Measurements from ENCODE around the gene PLSCR5. TPM values are rescaled to one million over a fixed set of nuclear protein-coding genes. Genes with fewer than 3 reads are reported as not detected.

Gene PLSCR5
- total RNA-seq, 6 experiments from 2014 or later = not detected

DNA sequence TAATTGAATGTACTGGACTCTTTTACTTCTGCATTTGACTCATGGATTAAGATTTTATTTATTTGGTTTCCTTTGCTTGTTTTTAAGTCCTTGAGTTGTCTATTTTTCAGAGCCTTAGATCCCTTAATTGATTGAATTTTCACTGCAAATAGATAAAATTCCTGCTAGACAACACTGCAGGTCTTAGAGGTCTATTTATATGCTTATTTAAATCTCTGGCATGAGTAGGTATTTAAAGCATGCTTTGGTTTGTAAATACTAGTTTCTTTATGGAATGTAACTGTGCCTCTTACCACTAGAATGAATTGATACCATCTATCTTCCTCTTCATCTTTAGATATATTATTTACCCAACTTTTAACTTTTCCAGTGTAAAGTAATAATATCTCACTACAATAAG is 20.0 kb downstream of the PLSCR5 start:
- Histone ChIP-seq H3K27ac (no peak overlapping the region), H3K4me3 (no peak overlapping the region), H3K36me3 (no peaks in the 10 kb centered on the region), H3K9me3 (no peaks in the 10 kb centered on the region), H3K27me3 (no peaks in the 10 kb centered on the region), H3K4me1 (no peaks in the 10 kb centered on the region)
- TF ChIP-seq POLR2A (IDR thresholded peaks at IDR 0.05) (no peak), CTCF (IDR thresholded peaks at IDR 0.05) (no peak)
- intact Hi-C loops (cut with DNase I) = no loop called here
- DNase-seq (no peak), ATAC-seq (no peak)

DNA sequence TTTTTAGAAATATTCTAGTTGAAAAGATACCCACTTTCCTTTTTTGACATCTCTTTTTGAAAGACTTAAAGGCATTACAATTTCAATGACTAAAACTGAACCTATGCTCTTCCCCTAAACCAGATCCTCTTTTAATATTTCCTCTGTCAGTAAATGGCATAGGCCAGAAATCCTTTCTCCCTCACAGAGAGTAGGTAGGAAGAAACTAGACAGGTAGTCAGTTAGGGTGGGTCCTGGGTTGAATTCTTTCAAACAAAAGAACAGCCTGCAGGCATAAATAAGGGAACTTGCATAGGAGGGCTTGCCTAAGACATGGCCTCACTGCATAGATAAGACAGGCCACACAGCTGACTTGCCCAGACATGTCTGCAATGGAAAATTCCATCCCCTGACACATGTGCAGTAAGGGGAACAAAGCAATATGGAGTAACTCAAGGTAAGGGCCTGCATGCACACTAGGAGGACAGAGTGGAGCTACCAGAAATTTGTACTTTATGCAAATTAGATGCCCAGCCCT is 23.1 kb downstream of the PLSCR5 start:
- Histone ChIP-seq H3K27me3 (no peaks in the 10 kb centered on the region), H3K9me3 (no peaks in the 10 kb centered on the region), H3K4me1 (no peaks in the 10 kb centered on the region), H3K27ac (no peak overlapping the region), H3K36me3 (no peaks in the 10 kb centered on the region), H3K4me3 (no peak overlapping the region)
- ATAC-seq = no peak
- DNase-seq = no peak
- TF ChIP-seq POLR2A (IDR thresholded peaks at IDR 0.05) (no peak), CTCF (IDR thresholded peaks at IDR 0.05) (no peak)
- intact Hi-C loops (cut with DNase I) = no loop called here

DNA sequence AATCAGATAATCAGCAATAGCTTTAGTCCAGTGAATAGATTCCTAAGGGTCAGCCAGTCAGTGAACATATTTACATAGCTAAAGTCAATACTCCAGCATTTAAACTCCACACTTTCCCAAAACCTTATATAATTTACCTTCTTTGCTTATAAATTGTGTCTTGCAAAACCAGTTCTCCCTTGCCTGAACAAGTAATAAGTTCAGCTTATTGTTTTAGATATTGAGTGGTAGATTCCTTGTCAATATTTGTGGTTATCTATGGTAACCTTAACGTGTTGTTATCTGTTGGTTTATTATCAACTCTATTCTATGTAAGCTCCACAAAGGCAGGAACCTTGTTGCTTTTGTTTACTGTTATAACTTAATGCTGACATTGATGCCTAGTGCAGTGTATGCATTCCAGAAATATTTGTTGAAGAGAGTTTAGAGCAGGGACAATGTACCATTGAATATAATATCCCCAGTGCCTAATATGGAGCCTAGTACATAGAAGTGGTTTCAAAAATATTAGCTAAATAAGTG is 24.0 kb downstream of the PLSCR5 start:
- ATAC-seq (no peak), DNase-seq (no peak)
- no peak for TF ChIP-seq POLR2A (IDR thresholded peaks at IDR 0.05)
- TF ChIP-seq CTCF (IDR thresholded peaks at IDR 0.05) = no peak
- Histone ChIP-seq H3K36me3 (no peaks in the 10 kb centered on the region), H3K4me3 (no peak overlapping the region), H3K27me3 (no peaks in the 10 kb centered on the region), H3K4me1 (no peaks in the 10 kb centered on the region), H3K27ac (no peak overlapping the region), H3K9me3 (no peaks in the 10 kb centered on the region)
- intact Hi-C loops (cut with DNase I) = no loop called here
- WGBS (ENCODE audit: insufficient coverage, low coverage, low lambda C conversion rate, missing lambda C conversion rate) = 27% methylated on average over 1 of the region's 1 CpG

DNA sequence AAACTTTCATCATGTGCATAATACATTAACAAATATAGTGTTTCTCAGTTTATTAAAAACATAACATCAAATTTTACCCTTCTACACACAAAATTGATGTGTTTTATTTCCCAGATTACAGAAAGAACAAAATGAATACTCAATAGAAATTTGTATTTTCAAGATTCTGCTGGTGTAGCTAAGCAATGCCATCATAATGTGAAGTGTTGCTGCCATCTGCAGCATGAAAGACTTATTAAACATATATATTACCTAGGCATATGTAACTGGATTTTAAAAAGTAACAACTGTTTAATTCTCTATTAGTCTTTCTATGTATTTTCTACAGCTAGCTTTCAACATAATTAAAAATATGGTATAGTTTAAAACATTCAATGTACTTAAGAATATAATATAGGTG is 27.5 kb downstream of the PLSCR5 start:
- Histone ChIP-seq H3K9me3 (no peaks in the 10 kb centered on the region), H3K4me1 (no peaks in the 10 kb centered on the region), H3K27ac (no peak overlapping the region), H3K4me3 (no peak overlapping the region), H3K36me3 (no peaks in the 10 kb centered on the region), H3K27me3 (no peaks in the 10 kb centered on the region)
- ATAC-seq (peak; percentile 66 to 84 (median 71)), DNase-seq (no peak)
- intact Hi-C loops (cut with DNase I) = no loop called here
- TF ChIP-seq POLR2A (IDR thresholded peaks at IDR 0.05) = no peak
- peak; percentile 36 to 51 (median 49) for TF ChIP-seq CTCF (IDR thresholded peaks at IDR 0.05)

DNA sequence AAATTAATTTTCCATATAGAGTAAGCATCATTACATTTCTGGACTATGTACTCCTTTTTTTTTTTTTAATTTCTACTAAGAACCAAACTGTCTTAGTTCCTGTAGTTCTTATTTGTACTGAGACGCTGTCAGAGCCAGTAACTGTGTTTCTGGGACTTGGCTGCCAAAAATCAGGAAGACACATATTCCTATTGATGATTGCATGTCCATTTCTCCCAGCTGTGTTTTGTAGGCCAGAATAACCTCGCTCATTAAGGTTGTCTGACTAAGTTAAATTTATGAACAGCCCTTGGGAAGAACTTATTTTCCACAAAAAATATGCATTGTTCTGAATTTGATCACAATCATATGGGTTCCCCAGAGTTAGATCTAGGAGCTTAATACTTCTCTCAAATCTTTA is 29.5 kb downstream of the PLSCR5 start:
- ATAC-seq = no peak
- 81% methylated on average over 2 of the region's 2 CpGs for WGBS (ENCODE audit: insufficient coverage, low coverage, low lambda C conversion rate, missing lambda C conversion rate)
- intact Hi-C loops (cut with DNase I) = no loop called here

More for the DNA sequence above, 29.5 kb downstream of the PLSCR5 start:
- H3K4me1 ChIP-seq = no peaks in the 10 kb centered on the region
- TF ChIP-seq POLR2A (IDR thresholded peaks at IDR 0.05) = no peak
- no peak for TF ChIP-seq CTCF (IDR thresholded peaks at IDR 0.05)
- no peak for DNase-seq
- H3K27me3 ChIP-seq = no peaks in the 10 kb centered on the region
- H3K9me3 ChIP-seq = no peaks in the 10 kb centered on the region
- no peak overlapping the region for H3K27ac ChIP-seq
- no peak overlapping the region for H3K4me3 ChIP-seq
- H3K36me3 ChIP-seq = no peaks in the 10 kb centered on the region
